Medulla oblongata (tissue), 1 donor: ENCODE data around the gene DCK.
"Not testable (repeated sequence)": the region's sequence is repeated elsewhere in the genome, so short reads cannot be mapped to it uniquely, and the experiment has no call there.

Experiments used
- DNase-seq: peaks from one replicate; pipeline ENCODE4 v3.0.0-alpha.2; 2015; ENCODE audit errors: extremely low spot score

Gene DCK

GRCh38 chr4:71001363-71001762 lies 7.9 kb downstream of the DCK start:
- DNase-seq = not testable (repeated sequence)

- no peak for DNase-seq
These were observed 10.9 kb downstream of the DCK start for GRCh38 chr4:71004281-71004851.

- not testable (repeated sequence) for DNase-seq
These were observed 11.6 kb downstream of the DCK start for GRCh38 chr4:71005025-71005424.

GRCh38 chr4:71006203-71006907 lies 12.9 kb downstream of the DCK start:
- DNase-seq = no peak

- no peak for DNase-seq
These were observed 14.7 kb downstream of the DCK start for GRCh38 chr4:71008196-71008595.

GRCh38 chr4:71009086-71009485 lies 15.6 kb downstream of the DCK start:
- DNase-seq = no peak

- DNase-seq = no peak
These were observed 16.6 kb downstream of the DCK start for GRCh38 chr4:71009890-71010588.

- no peak for DNase-seq
These were observed 18.0 kb downstream of the DCK start for GRCh38 chr4:71011451-71011850.

- DNase-seq = not testable (repeated sequence)
These were observed 23.9 kb downstream of the DCK start for GRCh38 chr4:71017391-71017790.

GRCh38 chr4:71020611-71021010 lies 27.2 kb downstream of the DCK start:
- no peak for DNase-seq

- DNase-seq = no peak
These were observed 32.2 kb downstream of the DCK start for GRCh38 chr4:71025654-71026053.

GRCh38 chr4:71026086-71026485 lies 32.6 kb downstream of the DCK start:
- DNase-seq = peak; percentile 57

- DNase-seq = no peak
These were observed 34.2 kb downstream of the DCK start for GRCh38 chr4:71027611-71028010.

- DNase-seq = no peak
These were observed 36.1 kb downstream of the DCK start for GRCh38 chr4:71029504-71029903.

- not testable (repeated sequence) for DNase-seq
These were observed 38.7 kb downstream of the DCK start for GRCh38 chr4:71032106-71032505.

- no peak for DNase-seq
These were observed 51.8 kb downstream of the DCK start for GRCh38 chr4:71045256-71045655.

GRCh38 chr4:71049395-71049794 lies 55.9 kb downstream of the DCK start:
- no peak for DNase-seq

- DNase-seq = no peak
These were observed 57.4 kb downstream of the DCK start for GRCh38 chr4:71050809-71051208.

- DNase-seq = no peak
These were observed 58.6 kb downstream of the DCK start for GRCh38 chr4:71052034-71052433.

- no peak for DNase-seq
These were observed 59.3 kb downstream of the DCK start for GRCh38 chr4:71052716-71053115.

GRCh38 chr4:71053613-71054012 lies 60.2 kb downstream of the DCK start:
- DNase-seq = not testable (repeated sequence)

- DNase-seq = not testable (repeated sequence)
These were observed 66.1 kb downstream of the DCK start for GRCh38 chr4:71059573-71059972.

- no peak for DNase-seq
These were observed 69.0 kb downstream of the DCK start for GRCh38 chr4:71062436-71062835.
